Measurements from ENCODE around the gene KAZALD1.
A peak's percentile ranks its signal among the peaks of the same experiment; 100 is the strongest.

The KAZALD1 gene

DNA sequence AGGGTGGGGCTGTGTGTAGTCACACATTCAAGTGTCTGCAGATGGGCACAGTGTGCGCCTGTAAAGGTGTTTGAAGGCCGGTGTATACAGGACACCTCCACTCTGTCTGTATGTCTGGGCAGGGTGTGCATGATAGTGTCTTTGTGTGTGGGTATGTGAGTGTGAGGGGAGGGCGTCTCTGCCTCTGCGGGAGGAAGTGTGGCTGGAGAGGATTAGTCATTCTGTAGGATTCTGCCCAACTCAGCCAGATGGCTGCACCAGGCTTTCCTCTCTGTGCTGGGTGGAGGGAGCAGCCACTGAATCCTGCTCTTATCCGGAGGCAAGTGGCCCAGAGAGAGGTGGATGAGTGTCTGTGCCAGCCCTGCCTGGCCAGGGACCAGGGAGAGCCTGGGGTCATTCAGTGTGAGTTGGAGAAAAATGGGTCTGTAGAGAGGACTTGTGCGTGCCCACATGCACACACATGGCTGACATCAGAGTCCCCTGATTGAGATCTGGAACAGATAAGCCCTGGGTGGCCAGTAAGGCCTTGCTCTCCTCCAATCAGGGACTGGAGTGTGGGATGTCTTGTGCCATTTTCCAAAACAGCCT lies 29.1 kb upstream of the KAZALD1 start (continued):
- TF ChIP-seq ZNF311 (tag by site-specific recombination; IDR thresholded peaks at IDR 0.05; ENCODE audit: borderline replicate concordance) (no peak), SP3 (tag by site-specific recombination; IDR thresholded peaks at IDR 0.05) (no peak), ZNF777 (tag by site-specific recombination; IDR thresholded peaks at IDR 0.05; ENCODE audit: borderline replicate concordance) (no peak), HOXC10 (CRISPR knock-in tag; IDR thresholded peaks at IDR 0.05) (no peak), YY1 (tag by site-specific recombination; IDR thresholded peaks at IDR 0.05) (no peak), ZNF280D (tag by site-specific recombination; IDR thresholded peaks at IDR 0.05) (no peak), ZNF621 (tag by site-specific recombination; IDR thresholded peaks at IDR 0.05) (no peak), ZNF138 (tag by site-specific recombination; IDR thresholded peaks at IDR 0.05; ENCODE audit: borderline replicate concordance) (no peak), ZNF549 (tag by site-specific recombination; IDR thresholded peaks at IDR 0.05) (no peak), ZNF626 (tag by site-specific recombination; IDR thresholded peaks at IDR 0.05) (no peak), ZNF132 (tag by site-specific recombination; IDR thresholded peaks at IDR 0.05; ENCODE audit: borderline replicate concordance) (no peak), ZNF211 (tag by site-specific recombination; IDR thresholded peaks at IDR 0.05; ENCODE audit: low read depth) (no peak), ZNF169 (tag by site-specific recombination; IDR thresholded peaks at IDR 0.05) (no peak), ZNF792 (tag by site-specific recombination; IDR thresholded peaks at IDR 0.05) (no peak), ZSCAN18 (tag by site-specific recombination; IDR thresholded peaks at IDR 0.05) (no peak), ZFP41 (tag by site-specific recombination; IDR thresholded peaks at IDR 0.05; ENCODE audit: borderline replicate concordance) (no peak), PRDM1 (tag by site-specific recombination; IDR thresholded peaks at IDR 0.05) (no peak), ZNF610 (tag by site-specific recombination; IDR thresholded peaks at IDR 0.05; ENCODE audit: borderline replicate concordance) (no peak)
- TF ChIP-seq, protein P1, sequence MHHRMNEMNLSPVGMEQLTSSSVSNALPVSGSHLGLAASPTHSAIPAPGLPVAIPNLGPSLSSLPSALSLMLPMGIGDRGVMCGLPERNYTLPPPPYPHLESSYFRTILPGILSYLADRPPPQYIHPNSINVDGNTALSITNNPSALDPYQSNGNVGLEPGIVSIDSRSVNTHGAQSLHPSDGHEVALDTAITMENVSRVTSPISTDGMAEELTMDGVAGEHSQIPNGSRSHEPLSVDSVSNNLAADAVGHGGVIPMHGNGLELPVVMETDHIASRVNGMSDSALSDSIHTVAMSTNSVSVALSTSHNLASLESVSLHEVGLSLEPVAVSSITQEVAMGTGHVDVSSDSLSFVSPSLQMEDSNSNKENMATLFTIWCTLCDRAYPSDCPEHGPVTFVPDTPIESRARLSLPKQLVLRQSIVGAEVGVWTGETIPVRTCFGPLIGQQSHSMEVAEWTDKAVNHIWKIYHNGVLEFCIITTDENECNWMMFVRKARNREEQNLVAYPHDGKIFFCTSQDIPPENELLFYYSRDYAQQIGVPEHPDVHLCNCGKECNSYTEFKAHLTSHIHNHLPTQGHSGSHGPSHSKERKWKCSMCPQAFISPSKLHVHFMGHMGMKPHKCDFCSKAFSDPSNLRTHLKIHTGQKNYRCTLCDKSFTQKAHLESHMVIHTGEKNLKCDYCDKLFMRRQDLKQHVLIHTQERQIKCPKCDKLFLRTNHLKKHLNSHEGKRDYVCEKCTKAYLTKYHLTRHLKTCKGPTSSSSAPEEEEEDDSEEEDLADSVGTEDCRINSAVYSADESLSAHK (tag by site-specific recombination; IDR thresholded peaks at IDR 0.05): peak; percentile 10; the same call in 1 of the 2 replicates
- TF ChIP-seq, protein P2, sequence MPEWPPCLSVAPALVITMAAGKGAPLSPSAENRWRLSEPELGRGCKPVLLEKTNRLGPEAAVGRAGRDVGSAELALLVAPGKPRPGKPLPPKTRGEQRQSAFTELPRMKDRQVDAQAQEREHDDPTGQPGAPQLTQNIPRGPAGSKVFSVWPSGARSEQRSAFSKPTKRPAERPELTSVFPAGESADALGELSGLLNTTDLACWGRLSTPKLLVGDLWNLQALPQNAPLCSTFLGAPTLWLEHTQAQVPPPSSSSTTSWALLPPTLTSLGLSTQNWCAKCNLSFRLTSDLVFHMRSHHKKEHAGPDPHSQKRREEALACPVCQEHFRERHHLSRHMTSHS (tag by site-specific recombination; IDR thresholded peaks at IDR 0.05): no peak
- TF ChIP-seq, protein P3, sequence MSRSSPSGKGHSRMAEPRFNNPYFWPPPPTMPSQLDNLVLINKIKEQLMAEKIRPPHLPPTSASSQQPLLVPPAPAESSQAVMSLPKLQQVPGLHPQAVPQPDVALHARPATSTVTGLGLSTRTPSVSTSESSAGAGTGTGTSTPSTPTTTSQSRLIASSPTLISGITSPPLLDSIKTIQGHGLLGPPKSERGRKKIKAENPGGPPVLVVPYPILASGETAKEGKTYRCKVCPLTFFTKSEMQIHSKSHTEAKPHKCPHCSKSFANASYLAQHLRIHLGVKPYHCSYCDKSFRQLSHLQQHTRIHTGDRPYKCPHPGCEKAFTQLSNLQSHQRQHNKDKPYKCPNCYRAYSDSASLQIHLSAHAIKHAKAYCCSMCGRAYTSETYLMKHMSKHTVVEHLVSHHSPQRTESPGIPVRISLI (tag by site-specific recombination; IDR thresholded peaks at IDR 0.05): no peak
- TF ChIP-seq, protein P4, sequence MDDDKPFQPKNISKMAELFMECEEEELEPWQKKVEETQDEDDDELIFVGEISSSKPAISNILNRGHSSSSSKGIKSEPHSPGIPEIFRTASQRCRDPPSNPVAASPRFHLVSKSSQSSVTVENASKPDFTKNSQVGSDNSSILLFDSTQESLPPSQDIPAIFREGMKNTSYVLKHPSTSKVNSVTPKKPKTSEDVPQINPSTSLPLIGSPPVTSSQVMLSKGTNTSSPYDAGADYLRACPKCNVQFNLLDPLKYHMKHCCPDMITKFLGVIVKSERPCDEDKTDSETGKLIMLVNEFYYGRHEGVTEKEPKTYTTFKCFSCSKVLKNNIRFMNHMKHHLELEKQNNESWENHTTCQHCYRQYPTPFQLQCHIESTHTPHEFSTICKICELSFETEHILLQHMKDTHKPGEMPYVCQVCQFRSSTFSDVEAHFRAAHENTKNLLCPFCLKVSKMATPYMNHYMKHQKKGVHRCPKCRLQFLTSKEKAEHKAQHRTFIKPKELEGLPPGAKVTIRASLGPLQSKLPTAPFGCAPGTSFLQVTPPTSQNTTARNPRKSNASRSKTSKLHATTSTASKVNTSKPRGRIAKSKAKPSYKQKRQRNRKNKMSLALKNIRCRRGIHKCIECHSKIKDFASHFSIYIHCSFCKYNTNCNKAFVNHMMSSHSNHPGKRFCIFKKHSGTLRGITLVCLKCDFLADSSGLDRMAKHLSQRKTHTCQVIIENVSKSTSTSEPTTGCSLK (tag by site-specific recombination; IDR thresholded peaks at IDR 0.05): no peak
- TF ChIP-seq, protein P5, sequence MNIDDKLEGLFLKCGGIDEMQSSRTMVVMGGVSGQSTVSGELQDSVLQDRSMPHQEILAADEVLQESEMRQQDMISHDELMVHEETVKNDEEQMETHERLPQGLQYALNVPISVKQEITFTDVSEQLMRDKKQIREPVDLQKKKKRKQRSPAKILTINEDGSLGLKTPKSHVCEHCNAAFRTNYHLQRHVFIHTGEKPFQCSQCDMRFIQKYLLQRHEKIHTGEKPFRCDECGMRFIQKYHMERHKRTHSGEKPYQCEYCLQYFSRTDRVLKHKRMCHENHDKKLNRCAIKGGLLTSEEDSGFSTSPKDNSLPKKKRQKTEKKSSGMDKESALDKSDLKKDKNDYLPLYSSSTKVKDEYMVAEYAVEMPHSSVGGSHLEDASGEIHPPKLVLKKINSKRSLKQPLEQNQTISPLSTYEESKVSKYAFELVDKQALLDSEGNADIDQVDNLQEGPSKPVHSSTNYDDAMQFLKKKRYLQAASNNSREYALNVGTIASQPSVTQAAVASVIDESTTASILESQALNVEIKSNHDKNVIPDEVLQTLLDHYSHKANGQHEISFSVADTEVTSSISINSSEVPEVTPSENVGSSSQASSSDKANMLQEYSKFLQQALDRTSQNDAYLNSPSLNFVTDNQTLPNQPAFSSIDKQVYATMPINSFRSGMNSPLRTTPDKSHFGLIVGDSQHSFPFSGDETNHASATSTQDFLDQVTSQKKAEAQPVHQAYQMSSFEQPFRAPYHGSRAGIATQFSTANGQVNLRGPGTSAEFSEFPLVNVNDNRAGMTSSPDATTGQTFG (tag by site-specific recombination; IDR thresholded peaks at IDR 0.05; ENCODE audit: borderline replicate concordance): no peak
- TF ChIP-seq, protein P6, sequence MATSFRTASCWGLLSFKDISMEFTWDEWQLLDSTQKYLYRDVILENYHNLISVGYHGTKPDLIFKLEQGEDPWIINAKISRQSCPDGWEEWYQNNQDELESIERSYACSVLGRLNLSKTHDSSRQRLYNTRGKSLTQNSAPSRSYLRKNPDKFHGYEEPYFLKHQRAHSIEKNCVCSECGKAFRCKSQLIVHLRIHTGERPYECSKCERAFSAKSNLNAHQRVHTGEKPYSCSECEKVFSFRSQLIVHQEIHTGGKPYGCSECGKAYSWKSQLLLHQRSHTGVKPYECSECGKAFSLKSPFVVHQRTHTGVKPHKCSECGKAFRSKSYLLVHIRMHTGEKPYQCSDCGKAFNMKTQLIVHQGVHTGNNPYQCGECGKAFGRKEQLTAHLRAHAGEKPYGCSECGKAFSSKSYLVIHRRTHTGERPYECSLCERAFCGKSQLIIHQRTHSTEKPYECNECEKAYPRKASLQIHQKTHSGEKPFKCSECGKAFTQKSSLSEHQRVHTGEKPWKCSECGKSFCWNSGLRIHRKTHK (tag by site-specific recombination; IDR thresholded peaks at IDR 0.05): no peak

Data from HEK293 (cell line).